Lower lobe of right lung (tissue), 2 donors: ENCODE results near the gene NDRG4. TPM values are rescaled to one million over a fixed set of nuclear protein-coding genes. Genes with fewer than 3 reads are reported as not detected.

Source experiments
- ATAC-seq, 2 donors: fragments of 200-7000 bp; cut with Tn5 transposase; one replicate each; pipeline ENCODE4 v1.9.1; 2020 to 2022; ENCODE audit warnings: mild to moderate bottlenecking in 2 of 2, moderate library complexity in 2 of 2
- DNase-seq: peaks from one replicate; pipeline ENCODE4 v3.0.0-alpha.2; 2020
- H3K27ac ChIP-seq: fragments of 200-600 bp; one replicate; pipeline ENCODE4 v1.8.0; 2022
- H3K27me3 ChIP-seq: fragments of 200-600 bp; one replicate; pipeline ENCODE4 v1.8.0; 2022; ENCODE audit warnings: low read depth
- H3K36me3 ChIP-seq: fragments of 200-600 bp; one replicate; pipeline ENCODE4 v1.8.0; 2022; ENCODE audit warnings: mild to moderate bottlenecking
- H3K4me1 ChIP-seq: fragments of 200-600 bp; one replicate; pipeline ENCODE4 v1.8.0; 2022
- H3K4me3 ChIP-seq: fragments of 200-600 bp; one replicate; pipeline ENCODE4 v1.8.0; 2022; ENCODE audit warnings: mild to moderate bottlenecking
- H3K9me3 ChIP-seq: fragments of 200-600 bp; one replicate; pipeline ENCODE4 v1.8.0; 2022
- CTCF ChIP-seq: fragments of 200-600 bp; IDR thresholded peaks from one replicate; pipeline ENCODE4 v1.8.0; 2022; ENCODE audit warnings: antibody characterized with exemption, mild to moderate bottlenecking
- intact Hi-C: fragments of 100-400 bp; cut with DNase I; formaldehyde crosslinking; loops from one replicate; pipeline ENCODE4 v1.11.0; 2022
- total RNA-seq: library from RNA; stranded (reverse); fragmentation: NEBNext Ultra II Directional; extraction: Animal tissue kit (Norgen Biotek cat#: 25700); gene quantifications from one replicate; pipeline ENCODE4 v1.2.1, GENCODE V29; 2021
- donor health status: DM: no; HTN: yes; CAD: no; lungs with severe emphysema.

NDRG4 gene
- total RNA-seq, 1 donor from 2014 or later: 47.9 TPM

GRCh38 chr16:58465817-58466216, 34.1 kb upstream of the NDRG4 start:
- peak overlapping the region; percentile 58 for H3K4me3 ChIP-seq
- H3K4me1 ChIP-seq: peaks cover 9% of the 10 kb centered on the region
- no peaks in the 10 kb centered on the region for H3K9me3 ChIP-seq
- intact Hi-C loops: no loop called here
- no peak for TF ChIP-seq CTCF
- H3K27ac ChIP-seq: no peak overlapping the region
- H3K36me3 ChIP-seq: no peaks in the 10 kb centered on the region
- DNase-seq (no peak), ATAC-seq (no peak)
- H3K27me3 ChIP-seq: peaks cover 60% of the 10 kb centered on the region

GRCh38 chr16:58466396-58466795, 33.5 kb upstream of the NDRG4 start:
- H3K27me3 ChIP-seq: peaks cover 56% of the 10 kb centered on the region

GRCh38 chr16:58467905-58468304, 32.0 kb upstream of the NDRG4 start:
- TF ChIP-seq CTCF: no peak
- H3K9me3 ChIP-seq: no peaks in the 10 kb centered on the region
- H3K4me3 ChIP-seq: no peak overlapping the region
- H3K4me1 ChIP-seq: peaks cover 24% of the 10 kb centered on the region
- peaks cover 49% of the 10 kb centered on the region for H3K27me3 ChIP-seq
- no peaks in the 10 kb centered on the region for H3K36me3 ChIP-seq
- DNase-seq (no peak), ATAC-seq (no peak)
- no peak overlapping the region for H3K27ac ChIP-seq
- intact Hi-C loops: no loop called here

More at GRCh38 chr16:58466396-58466795, 33.5 kb upstream of the NDRG4 start:
- Histone ChIP-seq H3K27ac (no peak overlapping the region), H3K4me3 (no peak overlapping the region), H3K9me3 (no peaks in the 10 kb centered on the region), H3K4me1 (peaks cover 11% of the 10 kb centered on the region), H3K36me3 (no peaks in the 10 kb centered on the region)
- DNase-seq (no peak), ATAC-seq (no peak)
- intact Hi-C loops: no loop called here
- no peak for TF ChIP-seq CTCF

- peak overlapping the region; percentile 65 for H3K27ac ChIP-seq
- no peak for DNase-seq
These were observed 28.6 kb upstream of the NDRG4 start for GRCh38 chr16:58471209-58471975.

DNA sequence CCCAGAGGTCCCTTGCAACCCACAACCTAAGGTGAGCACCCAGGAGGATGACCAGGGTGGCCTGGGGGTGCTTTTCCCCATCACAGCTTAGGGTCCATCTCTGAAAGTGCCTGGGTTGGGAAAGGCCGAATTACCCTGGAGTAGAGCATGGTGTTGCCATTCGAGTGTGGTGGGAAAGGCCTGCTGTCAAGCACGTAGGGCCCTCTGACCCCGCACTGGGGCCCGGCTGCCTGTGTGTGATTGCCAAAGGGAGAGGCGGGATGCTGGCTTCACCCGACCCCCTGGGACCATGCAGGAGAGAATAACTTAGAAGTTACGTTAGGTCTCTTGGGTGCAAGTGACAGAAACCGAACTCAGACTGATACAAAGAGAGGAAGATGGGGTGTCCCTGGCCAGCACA, 27.7 kb upstream of the NDRG4 start:
- peaks cover 15% of the 10 kb centered on the region for H3K4me1 ChIP-seq
- DNase-seq (no peak), ATAC-seq (no peak)
- peak overlapping the region; percentile 65 for H3K27ac ChIP-seq
- H3K27me3 ChIP-seq: peaks cover 8% of the 10 kb centered on the region
- no peak for TF ChIP-seq CTCF
- no peaks in the 10 kb centered on the region for H3K36me3 ChIP-seq
- intact Hi-C loops: no loop called here
- no peaks in the 10 kb centered on the region for H3K9me3 ChIP-seq
- H3K4me3 ChIP-seq: no peak overlapping the region

More at GRCh38 chr16:58471209-58471975, 28.6 kb upstream of the NDRG4 start:
- Histone ChIP-seq H3K27me3 (peaks cover 16% of the 10 kb centered on the region), H3K4me3 (no peak overlapping the region), H3K9me3 (no peaks in the 10 kb centered on the region), H3K4me1 (peaks cover 15% of the 10 kb centered on the region), H3K36me3 (no peaks in the 10 kb centered on the region)
- intact Hi-C loops: no loop called here
- no peak for TF ChIP-seq CTCF
- no peak for ATAC-seq
